Bronchial epithelial cell (primary cell): ENCODE results near the gene SLC66A2. TPM values are rescaled to one million over a fixed set of nuclear protein-coding genes. Genes with fewer than 3 reads are reported as not detected.

Experiments used
- DNase-seq: peaks from one replicate; pipeline ENCODE4 v3.0.0-alpha.2; 2010; ENCODE audit warnings: low read depth
- FAIRE-seq: peaks from 2 replicates; lab custom pipeline; 2011; peaks lifted over from hg19 to GRCh38; lab: Jason Lieb, UNC
- H3K27me3 ChIP-seq: 2 replicates; pipeline ENCODE4 v1.5.1; 2011; ENCODE audit warnings: low read length; ENCODE audit not compliant: control insufficient read depth, insufficient read depth
- H3K36me3 ChIP-seq: 2 replicates; pipeline ENCODE4 v1.5.1; 2011; ENCODE audit warnings: low read length; ENCODE audit not compliant: control insufficient read depth, insufficient read depth
- H3K4me3 ChIP-seq: 2 replicates; pipeline ENCODE4 v1.5.1; 2011; ENCODE audit warnings: mild to moderate bottlenecking, low read depth, low read length, control low read depth
- CTCF ChIP-seq: IDR thresholded peaks from 2 replicates; pipeline ENCODE4 v1.5.1; 2011; ENCODE audit warnings: mild to moderate bottlenecking, moderate library complexity, low read length, control low read depth, inconsistent platforms; ENCODE audit not compliant: insufficient read depth, severe bottlenecking
- total RNA-seq: library from RNA; depleted of rRNA; stranded (reverse); fragments of >200 nt; gene quantifications from 2 replicates; pipeline ENCODE4 v1.2.1, GENCODE V29; 2014

SLC66A2 gene
- total RNA-seq, 1 donor from 2014 or later = 60.6 TPM

- DNase-seq = no peak
- FAIRE-seq = no peak
- Histone ChIP-seq H3K36me3 (peaks cover 4% of the 10 kb centered on the region), H3K4me3 (no peak overlapping the region), H3K27me3 (no peaks in the 10 kb centered on the region)
- TF ChIP-seq CTCF = no peak
These were observed 49.8 kb downstream of the SLC66A2 start for GRCh38 chr18:79901665-79902064.

GRCh38 chr18:79900610-79901570, 50.6 kb downstream of the SLC66A2 start:
- Histone ChIP-seq H3K4me3 (no peak overlapping the region), H3K27me3 (no peaks in the 10 kb centered on the region), H3K36me3 (peaks cover 4% of the 10 kb centered on the region)
- FAIRE-seq = no peak
- no peak for DNase-seq
- no peak for TF ChIP-seq CTCF

- no peak for TF ChIP-seq CTCF
- Histone ChIP-seq H3K27me3 (no peaks in the 10 kb centered on the region), H3K36me3 (peaks cover 4% of the 10 kb centered on the region), H3K4me3 (no peak overlapping the region)
- FAIRE-seq (no peak), DNase-seq (no peak)
These were observed 51.6 kb downstream of the SLC66A2 start for GRCh38 chr18:79899609-79900445.

GRCh38 chr18:79898952-79899608, 52.4 kb downstream of the SLC66A2 start:
- Histone ChIP-seq H3K36me3 (peaks cover 4% of the 10 kb centered on the region), H3K27me3 (no peaks in the 10 kb centered on the region), H3K4me3 (no peak overlapping the region)
- no peak for FAIRE-seq
- TF ChIP-seq CTCF = no peak
- DNase-seq = no peak

- Histone ChIP-seq H3K4me3 (no peak overlapping the region), H3K27me3 (no peaks in the 10 kb centered on the region), H3K36me3 (peaks cover 2% of the 10 kb centered on the region)
- no peak for TF ChIP-seq CTCF
- DNase-seq (no peak), FAIRE-seq (no peak)
These were observed 53.4 kb downstream of the SLC66A2 start for GRCh38 chr18:79897940-79898625.
